Breast epithelium (tissue), 3 donors: ENCODE results near the gene RNF128.

Experiments
- CTCF ChIP-seq, 3 donors: fragments of 450-650 bp; IDR thresholded peaks; one replicate each; pipeline ENCODE4 v1.5.1; 2016 to 2017; ENCODE audit warnings: antibody characterized with exemption in 3 of 3, mild to moderate bottlenecking in 3 of 3, moderate library complexity in 3 of 3
- POLR2A ChIP-seq: fragments of 450-650 bp; IDR thresholded peaks from one replicate; pipeline ENCODE4 v1.6.1; 2016; ENCODE audit warnings: antibody characterized with exemption, mild to moderate bottlenecking, moderate library complexity

GRCh38 chrX:106716004-106716403, 10.5 kb upstream of the RNF128 start:
- TF ChIP-seq CTCF (IDR thresholded peaks at IDR 0.05) = no peak
- TF ChIP-seq POLR2A = no peak
